NCI-H1694 (cell line): ENCODE results near the gene SND1.

Source experiments
- DNase-seq: peaks from one replicate; lab custom pipeline; 2025; lab: John Stamatoyannopoulos, UW

Gene SND1

DNA sequence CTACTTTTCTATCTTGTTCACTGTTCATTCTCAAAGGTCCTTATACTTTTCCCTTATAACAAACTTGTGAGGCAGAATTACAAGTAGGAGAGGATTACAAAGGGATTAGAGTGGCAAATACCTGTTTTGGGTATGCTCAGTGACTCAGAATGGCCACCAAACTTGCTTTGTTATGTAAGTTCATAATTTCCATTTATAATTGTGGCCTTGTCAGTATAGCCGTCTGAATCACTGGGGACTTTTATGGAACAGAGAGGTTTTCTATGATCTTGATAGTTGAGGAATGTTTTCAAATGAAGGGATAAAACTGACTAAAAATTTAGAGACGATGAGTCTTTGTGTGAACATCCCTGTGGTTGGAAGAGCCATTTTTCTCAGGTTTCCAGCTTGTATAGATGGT, 116.2 kb downstream of the SND1 start:
- no peak for DNase-seq

DNA sequence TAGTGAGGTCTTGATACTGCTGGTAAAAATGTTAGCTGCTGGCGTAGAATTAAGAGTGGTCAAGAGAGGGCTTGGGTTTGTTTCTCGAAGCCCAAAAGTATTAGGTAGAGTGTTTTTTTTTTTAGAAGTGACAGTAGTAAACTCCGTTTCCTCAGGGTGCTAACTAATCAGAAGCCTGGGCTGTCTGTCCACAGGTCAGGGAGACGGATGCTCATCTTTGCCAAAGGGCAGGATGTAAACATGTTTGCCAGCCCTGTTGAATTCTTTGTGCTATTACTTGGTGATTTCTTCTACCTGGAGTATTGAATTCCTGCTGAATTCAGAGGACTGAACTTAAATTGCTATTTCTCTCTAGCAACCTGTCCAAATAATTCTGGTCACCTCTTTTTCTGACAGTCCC, 117.1 kb downstream of the SND1 start:
- DNase-seq = no peak

- DNase-seq = no peak
Observed at GRCh38 chr7:127769696-127770400, 117.9 kb downstream of the SND1 start.

GRCh38 chr7:127770885-127771284, 118.9 kb downstream of the SND1 start:
- peak; percentile 91 for DNase-seq

GRCh38 chr7:127771707-127772106, 119.7 kb downstream of the SND1 start:
- DNase-seq = no peak

DNA sequence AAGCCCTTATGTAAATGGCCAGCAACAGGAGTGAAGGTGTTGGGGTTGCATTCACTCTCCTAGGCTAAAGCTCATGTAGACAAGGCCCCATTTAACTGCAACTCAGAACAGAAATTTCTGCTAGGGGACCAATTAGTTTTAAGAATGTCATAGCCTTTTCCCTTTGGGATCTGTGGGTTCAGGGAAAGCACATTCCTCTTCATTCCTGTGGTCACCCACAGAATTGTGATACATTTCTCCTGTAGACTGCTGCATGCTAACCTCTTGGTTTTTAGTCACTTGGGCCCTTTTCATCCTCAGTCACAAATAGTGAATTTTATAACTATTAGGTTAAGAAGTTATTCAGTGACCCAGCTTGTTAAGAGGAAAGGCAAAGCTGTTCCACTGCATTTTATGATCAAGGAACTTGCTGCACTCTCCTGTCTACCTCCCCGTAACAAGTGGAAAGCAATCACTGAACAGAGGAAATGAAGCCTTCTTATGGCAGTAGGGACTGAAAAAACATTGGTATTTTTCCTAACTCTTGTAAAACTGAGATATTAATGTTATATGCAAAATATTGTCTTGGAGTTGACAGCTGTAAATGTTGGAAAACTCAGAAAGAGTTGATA, 124.9 kb downstream of the SND1 start:
- no peak for DNase-seq

DNA sequence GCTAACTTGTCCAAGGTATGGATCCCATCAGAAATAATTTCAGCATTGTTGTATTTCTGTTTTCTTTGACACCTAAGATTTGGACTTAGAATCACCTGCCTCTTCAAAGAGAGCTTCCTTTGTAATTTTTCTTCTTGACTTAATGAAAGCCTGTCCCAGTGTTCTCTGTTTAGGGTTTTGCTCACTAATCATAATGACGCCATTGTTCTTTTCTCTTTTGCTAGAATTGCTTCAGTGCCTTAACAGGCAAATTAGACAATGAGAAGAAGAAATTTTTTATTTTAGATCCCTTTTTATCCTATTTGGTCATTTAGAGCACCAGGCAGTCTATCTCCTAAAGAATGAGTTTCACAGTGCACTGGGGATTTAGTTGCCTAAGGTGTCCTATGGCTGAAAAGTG, 128.5 kb downstream of the SND1 start:
- DNase-seq = no peak

DNA sequence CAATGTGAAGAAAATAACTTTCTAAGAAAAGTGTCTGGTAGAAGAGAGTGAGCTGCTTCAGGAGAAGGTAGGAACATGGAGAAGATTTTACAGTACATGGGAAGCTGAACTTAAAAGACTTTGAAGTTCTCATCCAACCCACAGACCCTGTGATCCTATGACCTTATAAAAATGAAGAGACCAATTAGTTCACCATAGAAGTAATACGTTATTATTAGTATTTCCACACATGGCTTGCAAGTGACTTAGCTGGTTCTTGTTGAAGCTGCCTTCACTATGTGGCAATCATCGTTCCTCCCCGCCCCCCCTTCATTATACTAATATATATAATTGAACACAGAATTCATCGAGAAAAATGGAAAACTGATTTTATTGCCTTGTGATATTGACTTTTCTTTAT, 129.1 kb downstream of the SND1 start:
- DNase-seq = no peak

GRCh38 chr7:127782075-127782474, 130.1 kb downstream of the SND1 start:
- DNase-seq = no peak

- DNase-seq = peak; percentile 11
Observed at GRCh38 chr7:127782654-127783559, 130.9 kb downstream of the SND1 start.

DNA sequence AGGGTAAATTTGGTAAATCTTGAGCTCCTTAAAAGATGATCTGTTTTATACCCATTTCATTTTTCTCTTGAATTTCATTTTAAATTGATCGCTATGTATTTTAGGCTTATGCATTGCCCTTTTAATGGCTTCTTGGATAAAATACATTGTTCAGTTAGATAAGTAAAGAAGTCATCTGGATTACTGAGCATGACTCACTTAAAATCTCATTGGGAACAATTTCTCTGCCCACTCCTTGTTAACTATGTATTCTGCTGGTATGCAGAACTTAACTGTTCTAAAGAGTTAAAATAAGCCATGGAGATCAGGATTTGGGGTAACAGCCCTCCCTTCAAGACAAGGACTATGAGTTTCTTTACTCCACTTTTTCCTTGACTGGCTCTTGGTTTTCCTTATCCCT, 134.2 kb downstream of the SND1 start:
- no peak for DNase-seq

GRCh38 chr7:127789031-127789430, 137.0 kb downstream of the SND1 start:
- no peak for DNase-seq

DNA sequence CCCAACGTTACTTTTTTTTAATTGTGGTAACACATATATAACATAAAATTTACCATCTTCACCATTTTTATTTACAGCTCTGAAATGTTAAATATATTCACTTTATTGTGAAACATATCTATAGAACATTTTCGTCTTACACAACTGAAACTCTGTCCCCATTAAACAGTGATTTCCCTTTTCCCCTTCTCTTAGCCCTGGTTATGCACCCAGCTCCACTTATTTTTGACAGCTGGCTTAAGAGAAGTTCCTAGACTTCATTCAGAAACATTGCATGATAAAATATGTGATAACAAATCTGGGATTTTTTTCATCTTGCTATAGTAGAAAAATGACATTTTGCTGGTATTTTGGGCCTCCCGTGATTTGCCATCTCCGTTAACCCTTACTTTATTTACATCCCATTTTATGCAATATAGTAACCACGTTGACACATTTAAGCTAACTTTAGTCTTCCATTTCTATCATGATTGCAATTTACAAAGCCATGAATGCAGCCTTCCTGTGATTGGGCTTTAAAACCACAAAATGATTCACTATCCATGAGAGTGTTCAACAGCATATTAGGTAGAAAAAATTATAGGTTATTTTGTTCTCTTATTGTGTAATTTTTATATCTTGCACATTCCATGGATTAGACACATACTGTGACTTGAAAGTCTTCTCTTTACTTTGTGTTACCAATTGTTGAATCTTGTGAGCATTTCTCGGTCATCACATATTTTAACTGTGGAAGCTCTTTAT, 139.6 kb downstream of the SND1 start:
- no peak for DNase-seq

DNA sequence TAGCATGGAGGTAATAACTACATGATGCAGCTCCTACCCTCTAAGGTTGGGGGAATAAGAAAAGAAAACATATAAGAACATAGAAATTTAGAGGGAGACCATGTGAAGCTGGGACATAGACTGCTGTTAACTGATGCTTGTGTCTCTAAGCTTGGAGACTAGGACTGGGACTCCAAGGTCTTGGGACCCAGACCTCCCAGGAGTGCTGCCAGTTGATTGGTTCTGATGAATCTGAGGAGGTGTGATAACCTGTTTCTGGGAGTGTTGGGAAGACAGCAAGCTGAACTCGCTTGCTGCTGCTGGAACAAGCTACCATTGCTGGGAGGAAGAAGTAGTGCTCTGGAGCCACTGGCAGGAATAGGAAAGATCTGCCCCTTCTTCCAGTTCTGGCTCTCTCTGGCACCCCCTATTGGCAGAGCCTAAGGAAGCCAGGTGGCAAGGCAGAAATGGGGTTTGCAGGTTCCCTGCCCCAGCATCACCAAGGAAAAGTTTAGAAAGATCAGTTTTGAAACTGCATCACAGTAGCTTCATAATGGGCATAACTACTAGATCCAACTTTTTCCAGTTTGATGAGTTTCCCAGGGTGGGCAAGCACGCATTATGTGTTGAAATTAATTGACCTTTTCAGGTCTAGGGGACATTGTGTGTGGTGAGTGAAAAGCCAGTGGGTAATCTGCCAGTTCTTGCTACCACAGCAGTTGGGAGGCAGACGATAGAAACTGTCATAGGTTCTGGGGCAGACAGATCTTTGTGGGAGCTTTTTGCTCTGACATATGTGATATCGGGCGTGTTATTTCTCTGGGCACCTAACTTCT, 140.7 kb downstream of the SND1 start:
- peak; percentile 40 for DNase-seq

DNA sequence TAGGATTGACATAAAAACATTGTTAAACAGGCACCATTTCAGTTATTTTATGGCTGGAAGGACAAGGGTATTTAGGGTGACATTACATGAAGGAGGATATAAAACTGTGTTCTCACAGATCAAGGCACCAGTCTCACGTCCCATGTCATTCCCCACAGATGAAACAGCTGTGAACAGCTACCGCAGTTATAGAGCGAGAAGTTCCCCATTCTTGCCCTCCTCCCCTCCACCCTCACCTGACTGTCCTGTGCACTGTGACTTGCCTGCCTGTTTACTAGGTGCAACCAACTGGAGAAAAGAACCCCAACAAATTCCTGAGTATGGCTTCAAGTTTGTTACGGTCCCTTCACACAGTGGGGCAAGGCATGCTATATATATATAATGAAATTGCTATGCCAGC, 141.6 kb downstream of the SND1 start:
- DNase-seq = no peak

DNA sequence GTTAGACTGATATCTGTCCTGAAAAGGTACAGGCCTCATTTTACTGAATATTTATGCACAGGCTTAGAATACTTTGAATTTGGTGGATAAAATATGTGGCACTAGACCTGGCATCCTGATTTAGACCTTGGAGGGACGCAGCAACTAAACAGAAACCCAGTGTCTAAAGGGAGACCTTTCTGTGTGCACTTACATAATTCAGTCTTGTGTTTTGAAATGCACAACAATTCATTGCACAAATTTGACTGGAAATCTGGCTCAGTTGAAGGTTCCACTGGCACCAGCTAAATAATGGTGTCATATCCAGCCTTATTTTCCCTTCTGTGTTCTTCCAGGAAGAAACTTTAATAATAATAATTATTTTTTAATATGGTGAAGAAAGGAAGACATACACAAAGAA, 142.1 kb downstream of the SND1 start:
- no peak for DNase-seq

DNA sequence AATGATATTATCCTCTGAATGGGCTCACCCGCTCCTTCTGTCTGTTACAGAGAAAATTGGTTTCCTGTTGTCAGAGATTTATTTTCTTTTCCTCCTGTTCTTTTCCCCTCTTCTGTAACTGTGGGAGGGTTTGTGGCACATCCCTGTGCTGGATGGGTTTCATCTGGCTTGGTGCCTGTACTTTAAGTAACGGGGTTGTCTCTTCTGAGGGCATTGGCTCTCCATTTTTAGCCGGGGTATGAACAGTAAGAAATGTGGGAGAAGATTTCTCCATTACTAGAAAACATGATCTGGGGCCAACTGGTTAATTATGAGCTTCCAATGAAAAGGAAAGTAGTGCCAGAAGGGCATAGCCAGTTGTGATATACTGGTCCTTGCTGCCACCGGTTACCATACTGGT, 142.6 kb downstream of the SND1 start:
- no peak for DNase-seq

GRCh38 chr7:127798023-127798422, 146.0 kb downstream of the SND1 start:
- DNase-seq = no peak

- DNase-seq = no peak
Observed at GRCh38 chr7:127798769-127799372, 146.9 kb downstream of the SND1 start.

DNA sequence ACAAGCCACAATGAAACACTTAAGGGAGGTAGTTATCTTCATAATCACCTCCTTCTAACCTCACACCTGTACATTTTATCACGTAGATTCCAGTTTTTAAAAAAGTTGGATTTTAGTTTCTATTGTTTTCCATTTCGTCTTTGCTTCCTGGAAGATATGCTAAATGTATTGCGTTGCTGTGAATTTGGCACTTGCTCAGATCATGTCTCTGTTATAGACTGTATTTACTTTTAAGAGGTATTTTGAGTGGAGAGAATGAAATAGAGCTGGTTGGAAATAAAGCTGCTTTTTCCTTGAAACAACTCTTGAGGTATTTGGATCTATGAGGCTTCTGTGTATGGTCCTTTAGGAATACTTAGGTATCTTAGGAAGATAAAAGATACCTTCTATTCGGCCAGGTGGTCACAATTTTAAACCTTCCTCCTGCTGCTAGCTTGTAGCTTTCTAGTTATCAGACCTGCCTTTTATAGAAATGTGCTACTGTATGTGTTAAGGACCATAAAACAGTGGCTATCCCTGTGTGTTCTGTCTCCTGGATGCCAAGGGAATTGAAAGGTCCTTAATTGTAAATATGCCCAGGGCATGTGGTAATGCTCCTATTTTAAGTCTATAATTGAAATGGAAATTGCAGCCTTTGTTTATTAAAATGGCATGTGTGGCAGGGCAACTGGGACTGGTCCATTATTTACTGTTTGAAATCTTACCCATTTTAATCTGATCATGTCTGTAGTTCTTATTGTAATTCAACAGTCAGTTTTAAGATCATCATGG, 147.7 kb downstream of the SND1 start:
- DNase-seq = no peak
